Endothelial cell of umbilical vein (primary cell): ENCODE results near the gene SMAD1. TPM values are rescaled to one million over a fixed set of nuclear protein-coding genes. Genes with fewer than 3 reads are reported as not detected.

ENCODE experiments used
- BruUV-seq: library from RNA; stranded (reverse); fragments of 400-500 nt; replicated peaks from 2 replicates; lab custom pipeline; 2021; lab: Mats Ljungman, UMichigan
- CTCF ChIA-PET: fragments of 300-600, 350-600 bp; sonication (Branson Sonifier 250); formaldehyde crosslinking; loops from one replicate; lab custom pipeline; 2021; ENCODE audit warnings: antibody characterized with exemption, inconsistent platforms; lab: Charles Lee
- POLR2A ChIA-PET: fragments of 300-600, 350-600 bp; sonication (Branson Sonifier 250); formaldehyde crosslinking; loops from one replicate; lab custom pipeline; 2021; ENCODE audit warnings: antibody characterized with exemption, inconsistent platforms; lab: Charles Lee
- DNase-seq: peaks from one replicate; pipeline ENCODE4 v3.0.0-alpha.2; 2011; ENCODE audit warnings: low read depth, low spot score
- FAIRE-seq: peaks from 2 replicates; lab custom pipeline; 2011; peaks lifted over from hg19 to GRCh38; lab: Jason Lieb, UNC
- H2AFZ ChIP-seq: 2 replicates; pipeline ENCODE4 v1.6.0; 2012; ENCODE audit warnings: low read depth, low read length, control low read depth, inconsistent platforms
- H3K27ac ChIP-seq: 2 replicates; pipeline ENCODE4 v1.5.1; 2011; ENCODE audit warnings: low read depth, mild to moderate bottlenecking, control low read depth, low read length, moderate library complexity; ENCODE audit not compliant: insufficient read depth
- H3K27me3 ChIP-seq, 2 experiments: 2 replicates each; pipeline versions ENCODE4 v1.6.0 to v1.6.1; 2011; ENCODE audit warnings: low read length in 2 of 2, mixed read lengths in 1 of 2; ENCODE audit not compliant: control insufficient read depth in 2 of 2, insufficient read depth in 2 of 2
- H3K36me3 ChIP-seq, 2 experiments: 2 replicates in 1 of 2; 3 replicates in 1 of 2; pipeline ENCODE4 v1.5.1; 2011; ENCODE audit warnings: low read length in 2 of 2, mild to moderate bottlenecking in 1 of 2, moderate library complexity in 1 of 2; ENCODE audit not compliant: control insufficient read depth in 2 of 2, insufficient read depth in 2 of 2; ENCODE audit errors: extremely low read depth in 1 of 2
- H3K4me1 ChIP-seq: 3 replicates; pipeline ENCODE4 v1.5.1; 2011; ENCODE audit warnings: mild to moderate bottlenecking, low read length; ENCODE audit not compliant: control insufficient read depth, insufficient read depth; ENCODE audit errors: extremely low read depth
- H3K4me2 ChIP-seq: 2 replicates; pipeline ENCODE4 v1.6.1; 2011; ENCODE audit warnings: low read length, control low read depth, mixed read lengths; ENCODE audit not compliant: insufficient read depth
- H3K4me3 ChIP-seq, 3 experiments: fragments of 200-600 bp in 1 of 3; sonication (generic), shearing (Covaris generic) in 1 of 3; replicated peaks in 1 of 3; 2 replicates each; pipeline ENCODE4 v1.5.1; 2011 to 2016; ENCODE audit warnings: control low read depth in 3 of 3, low read length in 3 of 3, mild to moderate bottlenecking in 2 of 3, inconsistent platforms in 1 of 3, low read depth in 1 of 3, moderate library complexity in 1 of 3; ENCODE audit not compliant: insufficient read depth in 1 of 3
- H3K79me2 ChIP-seq: 2 replicates; pipeline ENCODE4 v1.6.0; 2012; ENCODE audit warnings: low read length, inconsistent platforms; ENCODE audit not compliant: control insufficient read depth, insufficient read depth
- H3K9ac ChIP-seq: replicated peaks from 2 replicates; pipeline ENCODE3; 2011; ENCODE audit warnings: low read length, control low read depth; ENCODE audit not compliant: insufficient read depth; ENCODE audit errors: extremely low read depth
- H3K9me1 ChIP-seq: replicated peaks from 3 replicates; pipeline ENCODE4 v1.6.0; 2011; ENCODE audit warnings: mild to moderate bottlenecking, low read length; ENCODE audit not compliant: control insufficient read depth, insufficient read depth; ENCODE audit errors: extremely low read depth
- H3K9me3 ChIP-seq: replicated peaks from 2 replicates; pipeline ENCODE4 v1.5.1; 2012; ENCODE audit warnings: low read length, inconsistent platforms; ENCODE audit not compliant: control insufficient read depth, insufficient read depth
- H4K20me1 ChIP-seq: replicated peaks from 2 replicates; pipeline ENCODE3; 2011; ENCODE audit warnings: mild to moderate bottlenecking, low read length; ENCODE audit not compliant: control insufficient read depth, insufficient read depth; ENCODE audit errors: extremely low read depth
- CTCF ChIP-seq, 2 donors: IDR thresholded peaks; 1 replicate in 1 of 2; 2 replicates in 1 of 2; pipeline ENCODE4 v1.5.1; 2011; ENCODE audit warnings: low read length in 2 of 2, mild to moderate bottlenecking in 2 of 2, moderate library complexity in 2 of 2, control low read depth in 1 of 2, inconsistent platforms in 1 of 2, low read depth in 1 of 2; ENCODE audit not compliant: insufficient read depth in 1 of 2; ENCODE audit errors: extremely low read depth in 1 of 2
- EZH2 ChIP-seq: IDR thresholded peaks from 2 replicates; pipeline ENCODE4 v1.6.1; 2012; ENCODE audit warnings: borderline replicate concordance, low read depth, mild to moderate bottlenecking, moderate library complexity, low read length, inconsistent platforms; ENCODE audit not compliant: severe bottlenecking
- FOS ChIP-seq: IDR thresholded peaks from 2 replicates; pipeline ENCODE4 v1.6.1; 2011; ENCODE audit warnings: mild to moderate bottlenecking, low read length, moderate library complexity, borderline replicate concordance; ENCODE audit not compliant: insufficient read depth
- GATA2 ChIP-seq: IDR thresholded peaks from 2 replicates; pipeline ENCODE4 v1.7.0; 2011; ENCODE audit warnings: low read depth, mild to moderate bottlenecking, moderate library complexity, mixed read lengths, low read length; ENCODE audit not compliant: insufficient read length, insufficient read depth
- MYC ChIP-seq: IDR thresholded peaks from one replicate; pipeline ENCODE4 v1.6.1; 2011; ENCODE audit warnings: mild to moderate bottlenecking, low read depth, low read length
- POLR2A ChIP-seq: IDR thresholded peaks from 2 replicates; pipeline ENCODE4 v1.6.1; 2012; ENCODE audit warnings: low read depth, mild to moderate bottlenecking, control low read depth, low read length
- dilution Hi-C: fragments of 300-500 bp; cut with MboI; formaldehyde crosslinking; loops from one replicate; pipeline ENCODE4 v1.15.0; 2019; ENCODE audit warnings: low sequenced_read_pairs; ENCODE audit not compliant: extremely low pct_ligation_motif_present
- intact Hi-C: fragments of 100-400 bp; cut with micrococcal nuclease; formaldehyde crosslinking; loops from one replicate; pipeline ENCODE4 v1.10.0; 2022
- polyA plus RNA-seq, 4 experiments: library from polyadenylated mRNA; depleted of rRNA in 3 of 4; stranded (reverse) in 3 of 4; unstranded in 1 of 4; fragments of >200 nt; gene quantifications; 2 replicates each; pipeline versions ENCODE4 v1.2.1 to v1.2.3, GENCODE V29; 2011 to 2012; ENCODE audit warnings: missing spikeins in 1 of 4
- total RNA-seq: library from RNA; stranded (reverse); gene quantifications from 2 replicates; pipeline ENCODE4 v1.2.3, GENCODE V29; 2021

SMAD1 gene
- total and polyA plus RNA-seq, 2 donors (not counting 3 experiments of a cell fraction or from before 2014, with no cell fraction given), result 101 to 116 TPM

- dilution Hi-C loops, result no loop called here
- no peak for FAIRE-seq
Measured at GRCh38 chr4:145433684-145434083, 48.0 kb upstream of the SMAD1 start.

More at GRCh38 chr4:145433684-145434083, 48.0 kb upstream of the SMAD1 start:
- BruUV-seq, result no TSS peak
- no peaks in the 10 kb centered on the region for H3K9me3 ChIP-seq
- H3K27me3 ChIP-seq, result peaks cover 0 to 3% of the 10 kb centered on the region in 2 experiments
- no peaks in the 10 kb centered on the region for H3K9me1 ChIP-seq
- no peak for DNase-seq
- no peaks in the 10 kb centered on the region for H4K20me1 ChIP-seq
- no peaks in the 10 kb centered on the region for H3K79me2 ChIP-seq
- ChIA-PET POLR2A (no interaction called here), CTCF (no interaction called here)
- no peaks in the 10 kb centered on the region for H3K4me1 ChIP-seq
- no peak overlapping the region for H3K4me2 ChIP-seq
- intact Hi-C loops, result no loop called here
- H3K4me3 ChIP-seq, result no peak overlapping the region
- no peak overlapping the region for H2AFZ ChIP-seq
- no peak overlapping the region for H3K27ac ChIP-seq
- TF ChIP-seq CTCF (IDR thresholded peaks at IDR 0.05; ENCODE audit: extremely low read depth in 1 of 2, insufficient read depth in 1 of 2, low read depth in 1 of 2, low read length in 2 of 2) (no peak), POLR2A (no peak), FOS (no peak), GATA2 (no peak), EZH2 (no peak), MYC (no peak)
- no peak overlapping the region for H3K9ac ChIP-seq
- H3K36me3 ChIP-seq, result no peaks in the 10 kb centered on the region
